K562 (cell line): ENCODE data around the gene ARID3A. TPM values are rescaled to one million over a fixed set of nuclear protein-coding genes. Genes with fewer than 3 reads are reported as not detected.

Source experiments
- CREB1 ChIP-seq, 2 experiments: sonication (generic) in 1 of 2; formaldehyde crosslinking in 1 of 2; IDR thresholded peaks; 2 replicates each; pipeline versions ENCODE4 v1.6.1 to v1.8.0; 2012 to 2022; ENCODE audit warnings: inconsistent platforms in 1 of 2, mild to moderate bottlenecking in 1 of 2, missing genetic modification reagents in 1 of 2, moderate library complexity in 1 of 2
- EP400 ChIP-seq: fragments of 450-650 bp; IDR thresholded peaks from 2 replicates; pipeline ENCODE4 v1.6.1; 2017; ENCODE audit warnings: antibody characterized with exemption, mild to moderate bottlenecking, moderate library complexity
- KDM4B ChIP-seq, 2 experiments: fragments of 450-650 bp in 1 of 2; sonication (generic) in 1 of 2; IDR thresholded peaks; 2 replicates each; pipeline ENCODE4 v1.6.1; 2016 to 2017; ENCODE audit warnings: borderline replicate concordance in 2 of 2, antibody characterized with exemption in 1 of 2, low read depth in 1 of 2, mild to moderate bottlenecking in 1 of 2
- L3MBTL2 ChIP-seq: fragments of 450-650 bp; IDR thresholded peaks from 2 replicates; pipeline ENCODE4 v1.6.1; 2016; ENCODE audit warnings: mild to moderate bottlenecking, moderate library complexity
- MAX ChIP-seq: sonication (generic); formaldehyde crosslinking; IDR thresholded peaks from 2 replicates; pipeline ENCODE4 v1.9.0; 2022; ENCODE audit warnings: mild to moderate bottlenecking, missing genetic modification reagents
- MEF2A ChIP-seq: IDR thresholded peaks from 2 replicates; pipeline ENCODE4 v1.6.1; 2011; ENCODE audit warnings: low read depth, mild to moderate bottlenecking, low read length, moderate library complexity; ENCODE audit not compliant: control insufficient read depth
- MEF2D ChIP-seq: conservative IDR thresholded peaks from 2 replicates; pipeline ENCODE4 v1.6.1; 2016; ENCODE audit warnings: low read depth, missing genetic modification characterization, missing compliant biosample characterization
- MTA3 ChIP-seq: fragments of 450-650 bp; formaldehyde crosslinking; IDR thresholded peaks from 2 replicates; pipeline ENCODE4 v1.6.1; 2017; ENCODE audit warnings: mild to moderate bottlenecking, borderline replicate concordance
- NCOA4 ChIP-seq: fragments of 450-650 bp; IDR thresholded peaks from 2 replicates; pipeline ENCODE4 v1.6.1; 2018; ENCODE audit warnings: mild to moderate bottlenecking; ENCODE audit not compliant: partially characterized antibody
- NR1H2 ChIP-seq: sonication (generic); formaldehyde crosslinking; IDR thresholded peaks from 2 replicates; pipeline ENCODE4 v1.4.0; 2020; ENCODE audit warnings: mild to moderate bottlenecking, missing genetic modification reagents
- PHF8 ChIP-seq: fragments of 200-600 bp; sonication (generic); IDR thresholded peaks from 2 replicates; pipeline ENCODE4 v1.6.1; 2012; ENCODE audit warnings: mixed run types, mild to moderate bottlenecking, inconsistent platforms, low read length, moderate library complexity, borderline replicate concordance
- POLR2AphosphoS2 ChIP-seq: IDR thresholded peaks from 2 replicates; pipeline ENCODE4 v1.6.1; 2012; ENCODE audit warnings: low read length, improper control_type of control experiment
- POLR2G ChIP-seq: fragments of 200-400 bp; formaldehyde crosslinking; IDR thresholded peaks from 2 replicates; pipeline ENCODE4 v1.6.1; 2017; ENCODE audit warnings: low read depth, mild to moderate bottlenecking, antibody characterized with exemption, low read length, moderate library complexity
- TARDBP ChIP-seq: fragments of 450-650 bp; IDR thresholded peaks from 2 replicates; pipeline ENCODE4 v1.6.1; 2016
- YY1 ChIP-seq, 3 experiments: IDR thresholded peaks; 2 replicates each; pipeline ENCODE4 v1.6.1; 2011; ENCODE audit warnings: low read length in 2 of 3, mild to moderate bottlenecking in 2 of 3, moderate library complexity in 2 of 3, borderline replicate concordance in 1 of 3, control low read depth in 1 of 3, low read depth in 1 of 3; ENCODE audit not compliant: insufficient read depth in 3 of 3, insufficient replicate concordance in 2 of 3, control insufficient read depth in 1 of 3, insufficient read length in 1 of 3; ENCODE audit errors: extremely low read depth in 1 of 3
- polyA plus RNA-seq, 8 experiments: library from polyadenylated mRNA; depleted of rRNA in 4 of 8; stranded (reverse) in 5 of 8; unstranded in 3 of 8; fragments of >200 nt; fragmentation: Nextera tagmentation in 2 of 8; fragmentation: Illumina TruSeq in 1 of 8; extraction: Ambion mirVana in 2 of 8; extraction: Trizol in 1 of 8; gene quantifications; 2 replicates each; pipeline versions ENCODE4 v1.2.1 to v1.2.3, GENCODE V29; 2011 to 2014; ENCODE audit warnings: inconsistent platforms in 1 of 8, missing spikeins in 1 of 8
- total RNA-seq, 7 experiments: library from RNA; depleted of rRNA in 6 of 7; stranded (reverse); fragments of >200 nt in 6 of 7; fragmentation: Illumina TruSeq in 2 of 7; extraction: Trizol in 2 of 7; gene quantifications; 2 replicates each; pipeline versions ENCODE4 v1.2.1 to v1.2.3, GENCODE V29; 2011 to 2021; ENCODE audit warnings: low replicate concordance in 1 of 7
- TF ChIP-seq, protein P1 (sequence below): fragments of 250-450 bp; sonication (Bioruptor Pico); IDR thresholded peaks from 2 replicates; pipeline ENCODE4 v1.9.0; 2021; ENCODE audit warnings: mild to moderate bottlenecking, inconsistent platforms
- TF ChIP-seq, protein P2 (sequence below): conservative IDR thresholded peaks from 2 replicates; pipeline ENCODE4 v1.6.1; 2011; ENCODE audit warnings: low read depth, mild to moderate bottlenecking, low read length; ENCODE audit not compliant: control insufficient read depth
- TF ChIP-seq, protein P3 (sequence below): fragments of 450-650 bp; formaldehyde crosslinking; IDR thresholded peaks from 2 replicates; pipeline ENCODE4 v1.4.0; 2020; ENCODE audit warnings: mild to moderate bottlenecking, moderate library complexity
- TF ChIP-seq, protein P4 (sequence below): sonication (generic); formaldehyde crosslinking; IDR thresholded peaks from 2 replicates; pipeline ENCODE4 v1.8.0; 2022; ENCODE audit warnings: missing genetic modification reagents, mild to moderate bottlenecking, borderline replicate concordance

Gene ARID3A
- total and polyA plus RNA-seq, 9 of the 15 experiments (the other 6 are each of a cell fraction or from before 2014, with no cell fraction given): 1.4 to 118 (median 31.2) TPM

DNA sequence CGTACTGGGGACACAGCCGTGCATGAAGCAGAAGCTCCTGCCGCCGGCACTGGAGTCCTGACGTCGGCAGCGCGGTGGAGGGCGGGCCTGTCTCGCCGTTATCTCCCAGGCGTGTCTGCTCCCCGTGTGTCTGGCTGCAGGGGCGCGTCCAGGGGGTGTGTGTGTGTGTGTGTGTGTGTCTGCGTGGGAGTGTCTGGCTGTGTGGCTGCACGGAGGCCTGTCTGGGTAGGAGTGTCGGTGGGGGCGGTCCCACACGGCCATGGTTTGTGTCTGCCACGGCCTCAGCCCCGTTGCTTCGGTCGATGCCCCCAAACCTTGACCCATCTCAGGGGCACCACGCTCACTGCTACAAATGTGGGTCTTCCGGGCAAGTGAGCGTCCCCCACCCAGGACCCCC, 18.3 kb downstream of the ARID3A start (continued):
- TF ChIP-seq L3MBTL2 (peak; percentile 49), POLR2AphosphoS2 (0 out of 2 replicates have a peak, but pooled peaks have one; percentile 44), NCOA4 (no peak), MTA3 (peak; percentile 83), EP400 (peak; percentile 74), POLR2G (peak; percentile 68), MAX (peak; percentile 92), KDM4B (IDR thresholded peaks at IDR 0.05; ENCODE audit: borderline replicate concordance in 2 of 2, low read depth in 1 of 2) (peak in 1 of 2 experiments; percentile 72; a peak in 1 of 4 replicates), NR1H2 (CRISPR knock-in tag) (no peak), PHF8 (no peak), MEF2A (0 out of 2 replicates have a peak, but pooled peaks have one; percentile 25), MEF2D (tag) (peak; percentile 80; the same call in 1 of the 2 replicates), TARDBP (0 out of 2 replicates have a peak, but pooled peaks have one; percentile 60), CREB1 (IDR thresholded peaks at IDR 0.05) (peak; percentile 85), CREB1 (CRISPR knock-in tag; IDR thresholded peaks at IDR 0.05) (peak; percentile 92), YY1 (IDR thresholded peaks at IDR 0.05; ENCODE audit: borderline replicate concordance in 1 of 3, control insufficient read depth in 1 of 3, extremely low read depth in 1 of 3, insufficient read depth in 3 of 3, insufficient read length in 1 of 3, insufficient replicate concordance in 2 of 3, low read depth in 1 of 3, low read length in 2 of 3) (peak in 1 of 3 experiments; percentile 35)
- TF ChIP-seq, protein P1, sequence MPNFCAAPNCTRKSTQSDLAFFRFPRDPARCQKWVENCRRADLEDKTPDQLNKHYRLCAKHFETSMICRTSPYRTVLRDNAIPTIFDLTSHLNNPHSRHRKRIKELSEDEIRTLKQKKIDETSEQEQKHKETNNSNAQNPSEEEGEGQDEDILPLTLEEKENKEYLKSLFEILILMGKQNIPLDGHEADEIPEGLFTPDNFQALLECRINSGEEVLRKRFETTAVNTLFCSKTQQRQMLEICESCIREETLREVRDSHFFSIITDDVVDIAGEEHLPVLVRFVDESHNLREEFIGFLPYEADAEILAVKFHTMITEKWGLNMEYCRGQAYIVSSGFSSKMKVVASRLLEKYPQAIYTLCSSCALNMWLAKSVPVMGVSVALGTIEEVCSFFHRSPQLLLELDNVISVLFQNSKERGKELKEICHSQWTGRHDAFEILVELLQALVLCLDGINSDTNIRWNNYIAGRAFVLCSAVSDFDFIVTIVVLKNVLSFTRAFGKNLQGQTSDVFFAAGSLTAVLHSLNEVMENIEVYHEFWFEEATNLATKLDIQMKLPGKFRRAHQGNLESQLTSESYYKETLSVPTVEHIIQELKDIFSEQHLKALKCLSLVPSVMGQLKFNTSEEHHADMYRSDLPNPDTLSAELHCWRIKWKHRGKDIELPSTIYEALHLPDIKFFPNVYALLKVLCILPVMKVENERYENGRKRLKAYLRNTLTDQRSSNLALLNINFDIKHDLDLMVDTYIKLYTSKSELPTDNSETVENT (CRISPR knock-in tag): peak; percentile 35; the same call in 1 of the 2 replicates
- TF ChIP-seq, protein P2, sequence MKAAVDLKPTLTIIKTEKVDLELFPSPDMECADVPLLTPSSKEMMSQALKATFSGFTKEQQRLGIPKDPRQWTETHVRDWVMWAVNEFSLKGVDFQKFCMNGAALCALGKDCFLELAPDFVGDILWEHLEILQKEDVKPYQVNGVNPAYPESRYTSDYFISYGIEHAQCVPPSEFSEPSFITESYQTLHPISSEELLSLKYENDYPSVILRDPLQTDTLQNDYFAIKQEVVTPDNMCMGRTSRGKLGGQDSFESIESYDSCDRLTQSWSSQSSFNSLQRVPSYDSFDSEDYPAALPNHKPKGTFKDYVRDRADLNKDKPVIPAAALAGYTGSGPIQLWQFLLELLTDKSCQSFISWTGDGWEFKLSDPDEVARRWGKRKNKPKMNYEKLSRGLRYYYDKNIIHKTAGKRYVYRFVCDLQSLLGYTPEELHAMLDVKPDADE: peak; percentile 71
- TF ChIP-seq, protein P3, sequence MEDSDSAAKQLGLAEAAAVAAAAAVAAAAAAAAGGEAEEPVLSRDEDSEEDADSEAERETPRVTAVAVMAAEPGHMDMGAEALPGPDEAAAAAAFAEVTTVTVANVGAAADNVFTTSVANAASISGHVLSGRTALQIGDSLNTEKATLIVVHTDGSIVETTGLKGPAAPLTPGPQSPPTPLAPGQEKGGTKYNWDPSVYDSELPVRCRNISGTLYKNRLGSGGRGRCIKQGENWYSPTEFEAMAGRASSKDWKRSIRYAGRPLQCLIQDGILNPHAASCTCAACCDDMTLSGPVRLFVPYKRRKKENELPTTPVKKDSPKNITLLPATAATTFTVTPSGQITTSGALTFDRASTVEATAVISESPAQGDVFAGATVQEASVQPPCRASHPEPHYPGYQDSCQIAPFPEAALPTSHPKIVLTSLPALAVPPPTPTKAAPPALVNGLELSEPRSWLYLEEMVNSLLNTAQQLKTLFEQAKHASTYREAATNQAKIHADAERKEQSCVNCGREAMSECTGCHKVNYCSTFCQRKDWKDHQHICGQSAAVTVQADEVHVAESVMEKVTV (CRISPR knock-in tag): 0 out of 2 replicates have a peak, but pooled peaks have one; percentile 13
- TF ChIP-seq, protein P4, sequence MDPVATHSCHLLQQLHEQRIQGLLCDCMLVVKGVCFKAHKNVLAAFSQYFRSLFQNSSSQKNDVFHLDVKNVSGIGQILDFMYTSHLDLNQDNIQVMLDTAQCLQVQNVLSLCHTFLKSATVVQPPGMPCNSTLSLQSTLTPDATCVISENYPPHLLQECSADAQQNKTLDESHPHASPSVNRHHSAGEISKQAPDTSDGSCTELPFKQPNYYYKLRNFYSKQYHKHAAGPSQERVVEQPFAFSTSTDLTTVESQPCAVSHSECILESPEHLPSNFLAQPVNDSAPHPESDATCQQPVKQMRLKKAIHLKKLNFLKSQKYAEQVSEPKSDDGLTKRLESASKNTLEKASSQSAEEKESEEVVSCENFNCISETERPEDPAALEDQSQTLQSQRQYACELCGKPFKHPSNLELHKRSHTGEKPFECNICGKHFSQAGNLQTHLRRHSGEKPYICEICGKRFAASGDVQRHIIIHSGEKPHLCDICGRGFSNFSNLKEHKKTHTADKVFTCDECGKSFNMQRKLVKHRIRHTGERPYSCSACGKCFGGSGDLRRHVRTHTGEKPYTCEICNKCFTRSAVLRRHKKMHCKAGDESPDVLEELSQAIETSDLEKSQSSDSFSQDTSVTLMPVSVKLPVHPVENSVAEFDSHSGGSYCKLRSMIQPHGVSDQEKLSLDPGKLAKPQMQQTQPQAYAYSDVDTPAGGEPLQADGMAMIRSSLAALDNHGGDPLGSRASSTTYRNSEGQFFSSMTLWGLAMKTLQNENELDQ (CRISPR knock-in tag): 0 out of 2 replicates have a peak, but pooled peaks have one; percentile 26
